Hepatocyte (in vitro differentiated cells): ENCODE results near the gene FOXK1.

ENCODE experiments used
- CTCF ChIP-seq: fragments of 200-600 bp; sonication (generic); IDR thresholded peaks from 2 replicates; pipeline ENCODE4 v1.5.1; 2016; ENCODE audit warnings: antibody characterized with exemption, mild to moderate bottlenecking; ENCODE audit not compliant: poor library complexity
- EZH2 ChIP-seq: fragments of 200-600 bp; sonication (generic); IDR thresholded peaks from 2 replicates; pipeline ENCODE4 v1.6.1; 2016; ENCODE audit warnings: antibody characterized with exemption, mild to moderate bottlenecking, borderline replicate concordance

- TF ChIP-seq CTCF (no peak), EZH2 (no peak)
These were observed 31.2 kb downstream of the FOXK1 start for GRCh38 chr7:4713183-4713784.
